SU-DHL-6 (cell line): ENCODE measurements around the gene PTPRN2.

Source experiments
- H2AFZ ChIP-seq: fragments of 200-600 bp; sonication (generic); 2 replicates; pipeline ENCODE4 v1.6.1; 2014; ENCODE audit warnings: low read depth, mild to moderate bottlenecking, moderate library complexity, mixed read lengths, antibody characterized with exemption, low read length; ENCODE audit not compliant: severe bottlenecking
- H3F3A ChIP-seq: fragments of 200-600 bp; shearing (Covaris generic); 2 replicates; pipeline ENCODE4 v1.6.0; 2016; ENCODE audit warnings: antibody characterized with exemption, mild to moderate bottlenecking; ENCODE audit not compliant: insufficient read depth
- H3K27ac ChIP-seq: fragments of 200-600 bp; sonication (generic); 2 replicates; pipeline ENCODE4 v1.5.1; 2016; ENCODE audit warnings: low read depth, mild to moderate bottlenecking, low read length, moderate library complexity, mixed read lengths
- H3K27me3 ChIP-seq: fragments of 200-600 bp; sonication (generic), shearing (Covaris generic); 2 replicates; pipeline ENCODE4 v1.6.0; 2014; ENCODE audit warnings: mild to moderate bottlenecking, low read length
- H3K36me3 ChIP-seq: fragments of 200-600 bp; sonication (generic); 2 replicates; pipeline ENCODE4 v1.6.1; 2014; ENCODE audit warnings: mild to moderate bottlenecking, low read length, mixed read lengths
- H3K4me2 ChIP-seq: fragments of 300-600, 200-600 bp; shearing (Covaris generic), sonication (generic); 2 replicates; pipeline ENCODE4 v1.6.0; 2014; ENCODE audit warnings: low read length, low read depth, mild to moderate bottlenecking; ENCODE audit not compliant: poor library complexity, severe bottlenecking
- H3K4me3 ChIP-seq: fragments of 200-600 bp; sonication (generic); 2 replicates; pipeline ENCODE4 v1.5.1; 2014; ENCODE audit warnings: antibody characterized with exemption, low read length, mild to moderate bottlenecking, mixed read lengths; ENCODE audit not compliant: insufficient read depth, poor library complexity, severe bottlenecking
- H3K79me2 ChIP-seq: fragments of 200-600 bp; sonication (generic); 2 replicates; pipeline ENCODE4 v1.6.1; 2014; ENCODE audit warnings: mild to moderate bottlenecking, low read length, moderate library complexity; ENCODE audit not compliant: insufficient read depth
- H3K9ac ChIP-seq: fragments of 200-600 bp; sonication (generic); 2 replicates; pipeline ENCODE4 v1.7.0; 2014; ENCODE audit warnings: mild to moderate bottlenecking, low read length
- H3K9me2 ChIP-seq: fragments of 200-600 bp; sonication (generic); replicated peaks from 2 replicates; pipeline ENCODE4 v1.6.1; 2014; ENCODE audit warnings: low read length; ENCODE audit not compliant: insufficient read depth
- H3K9me3 ChIP-seq: fragments of 200-600 bp; sonication (generic); 2 replicates; pipeline ENCODE4 v1.6.1; 2014; ENCODE audit warnings: low read length, mixed read lengths; ENCODE audit not compliant: insufficient read depth
- H4K20me1 ChIP-seq: fragments of 200-600 bp; sonication (generic); 2 replicates; pipeline ENCODE4 v1.6.1; 2014; ENCODE audit warnings: low read depth, mild to moderate bottlenecking, antibody characterized with exemption, low read length, moderate library complexity, mixed read lengths
- EZH2phosphoT487 ChIP-seq: fragments of 200-600 bp; sonication (generic), shearing (Covaris generic); conservative IDR thresholded peaks from 2 replicates; pipeline ENCODE4 v1.6.1; 2018; ENCODE audit warnings: mild to moderate bottlenecking, antibody characterized with exemption, low read length, moderate library complexity, mixed read lengths
- TF ChIP-seq, protein P1 (sequence below): fragments of 200-600 bp; sonication (generic); IDR thresholded peaks from one replicate; pipeline ENCODE4 v1.5.1; 2017; ENCODE audit warnings: antibody characterized with exemption, mild to moderate bottlenecking, low read length, moderate library complexity; ENCODE audit not compliant: insufficient read depth, poor library complexity, severe bottlenecking

PTPRN2 gene

GRCh38 chr7:157994319-157994718 is 593.3 kb downstream of the PTPRN2 start:
- TF ChIP-seq, protein P1, sequence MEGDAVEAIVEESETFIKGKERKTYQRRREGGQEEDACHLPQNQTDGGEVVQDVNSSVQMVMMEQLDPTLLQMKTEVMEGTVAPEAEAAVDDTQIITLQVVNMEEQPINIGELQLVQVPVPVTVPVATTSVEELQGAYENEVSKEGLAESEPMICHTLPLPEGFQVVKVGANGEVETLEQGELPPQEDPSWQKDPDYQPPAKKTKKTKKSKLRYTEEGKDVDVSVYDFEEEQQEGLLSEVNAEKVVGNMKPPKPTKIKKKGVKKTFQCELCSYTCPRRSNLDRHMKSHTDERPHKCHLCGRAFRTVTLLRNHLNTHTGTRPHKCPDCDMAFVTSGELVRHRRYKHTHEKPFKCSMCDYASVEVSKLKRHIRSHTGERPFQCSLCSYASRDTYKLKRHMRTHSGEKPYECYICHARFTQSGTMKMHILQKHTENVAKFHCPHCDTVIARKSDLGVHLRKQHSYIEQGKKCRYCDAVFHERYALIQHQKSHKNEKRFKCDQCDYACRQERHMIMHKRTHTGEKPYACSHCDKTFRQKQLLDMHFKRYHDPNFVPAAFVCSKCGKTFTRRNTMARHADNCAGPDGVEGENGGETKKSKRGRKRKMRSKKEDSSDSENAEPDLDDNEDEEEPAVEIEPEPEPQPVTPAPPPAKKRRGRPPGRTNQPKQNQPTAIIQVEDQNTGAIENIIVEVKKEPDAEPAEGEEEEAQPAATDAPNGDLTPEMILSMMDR, result no peak
- H4K20me1 ChIP-seq, result no peaks in the 10 kb centered on the region
- H3K4me3 ChIP-seq, result no peak overlapping the region
- H3K4me2 ChIP-seq, result no peak overlapping the region
- no peaks in the 10 kb centered on the region for H3K36me3 ChIP-seq
- no peak overlapping the region for H3K9ac ChIP-seq
- H3K79me2 ChIP-seq, result no peaks in the 10 kb centered on the region
- peaks cover 6% of the 10 kb centered on the region; the same call in 1 of the 2 replicates for H3K9me3 ChIP-seq
- no peak overlapping the region for H3K27ac ChIP-seq
- no peak overlapping the region for H2AFZ ChIP-seq
- no peaks in the 10 kb centered on the region for H3K27me3 ChIP-seq
- no peaks in the 10 kb centered on the region for H3F3A ChIP-seq
- no peaks in the 10 kb centered on the region for H3K9me2 ChIP-seq

- no peaks in the 10 kb centered on the region for H3K27me3 ChIP-seq
- no peak for TF ChIP-seq EZH2phosphoT487
- TF ChIP-seq, protein P1, result no peak
- no peaks in the 10 kb centered on the region for H3F3A ChIP-seq
- no peak overlapping the region for H3K4me2 ChIP-seq
- no peak overlapping the region for H2AFZ ChIP-seq
- H3K9ac ChIP-seq, result no peak overlapping the region
- H3K36me3 ChIP-seq, result no peaks in the 10 kb centered on the region
- no peak overlapping the region for H3K4me3 ChIP-seq
- H3K9me2 ChIP-seq, result no peaks in the 10 kb centered on the region
- H3K9me3 ChIP-seq, result peaks cover 6% of the 10 kb centered on the region; the same call in 1 of the 2 replicates
- no peaks in the 10 kb centered on the region for H4K20me1 ChIP-seq
- H3K79me2 ChIP-seq, result no peaks in the 10 kb centered on the region
- no peak overlapping the region for H3K27ac ChIP-seq
Observed at GRCh38 chr7:157993406-157994105, 594.1 kb downstream of the PTPRN2 start.

DNA sequence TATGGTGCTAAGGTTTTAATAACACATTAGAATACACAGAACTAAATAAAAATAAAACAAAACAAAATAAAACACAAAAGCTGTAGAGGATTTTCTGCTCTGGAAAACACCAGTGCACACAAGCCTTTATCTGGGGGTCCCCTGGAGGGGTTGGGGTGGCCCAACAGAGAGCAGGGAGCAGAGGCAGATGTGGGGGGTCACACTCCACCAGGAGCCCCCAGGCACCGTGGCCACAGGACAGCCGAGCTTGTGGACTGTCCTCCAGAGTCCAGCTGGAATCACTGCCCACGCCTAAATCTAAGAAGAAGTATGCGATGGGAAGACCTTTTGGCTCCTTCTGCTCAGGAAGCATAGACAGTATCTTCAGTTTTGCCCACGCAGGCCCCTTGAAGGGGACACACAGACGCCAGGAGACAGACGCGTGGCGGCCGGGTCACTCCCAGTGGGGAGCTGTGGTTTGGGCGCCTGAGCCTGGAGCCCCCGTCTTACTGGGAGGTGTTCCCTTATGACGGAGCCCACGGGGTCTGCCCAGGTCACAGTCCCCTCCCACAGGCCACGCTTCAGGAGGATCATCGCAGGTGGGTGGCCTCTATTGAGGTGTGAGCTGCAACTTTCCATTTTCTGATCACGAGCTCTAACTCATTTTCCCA is 595.0 kb downstream of the PTPRN2 start:
- Histone ChIP-seq H3K9me3 (peaks cover 6% of the 10 kb centered on the region; the same call in 1 of the 2 replicates), H3K79me2 (no peaks in the 10 kb centered on the region), H3K27ac (no peak overlapping the region), H3K4me2 (no peak overlapping the region), H3F3A (no peaks in the 10 kb centered on the region), H3K27me3 (no peaks in the 10 kb centered on the region), H3K9me2 (no peaks in the 10 kb centered on the region), H3K9ac (no peak overlapping the region), H3K4me3 (no peak overlapping the region), H2AFZ (no peak overlapping the region), H4K20me1 (no peaks in the 10 kb centered on the region), H3K36me3 (no peaks in the 10 kb centered on the region)
- TF ChIP-seq, protein P1, result no peak
- no peak for TF ChIP-seq EZH2phosphoT487
